ES-I3 (cell line): Measurements from ENCODE around the gene BAIAP2.
"Not testable (repeated sequence)": the region's sequence is repeated elsewhere in the genome, so short reads cannot be mapped to it uniquely, and the experiment has no call there.

Experiments
- H3K36me3 ChIP-seq: 2 replicates; pipeline ENCODE4 v1.6.1; 2013; ENCODE audit warnings: mild to moderate bottlenecking, low read length, control low read depth, moderate library complexity; ENCODE audit not compliant: insufficient read depth
- H3K4me1 ChIP-seq: 2 replicates; pipeline ENCODE4 v1.6.1; 2013; ENCODE audit warnings: mild to moderate bottlenecking, control low read depth, low read length; ENCODE audit not compliant: insufficient read depth
- H3K9ac ChIP-seq: 2 replicates; pipeline ENCODE4 v1.6.1; 2013; ENCODE audit warnings: low read depth, mild to moderate bottlenecking, low read length, moderate library complexity
- H3K9me3 ChIP-seq: 2 replicates; pipeline ENCODE4 v1.6.1; 2013; ENCODE audit warnings: mild to moderate bottlenecking, low read length, moderate library complexity; ENCODE audit not compliant: control insufficient read depth, insufficient read depth

The BAIAP2 gene

DNA sequence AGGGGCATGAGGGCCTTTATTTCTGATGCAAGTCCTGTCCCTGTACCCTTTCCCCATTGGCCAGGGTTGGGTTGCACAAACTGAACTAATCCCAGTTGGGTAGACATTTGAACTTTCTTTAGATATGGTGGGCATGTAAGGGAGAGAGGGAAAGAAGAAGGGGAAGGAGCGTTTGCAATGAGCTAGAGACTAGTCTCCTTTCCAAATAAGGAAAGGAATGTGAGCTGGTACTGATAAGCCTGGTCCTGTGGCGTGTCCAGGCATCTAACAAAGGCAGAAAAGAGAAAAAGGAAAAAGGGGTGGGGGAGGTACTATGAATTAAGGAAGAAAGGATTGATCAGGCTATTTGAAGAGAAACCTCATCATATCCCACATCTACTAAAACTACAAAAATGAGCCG, 23.0 kb upstream of the BAIAP2 start:
- H3K4me1 ChIP-seq = no peaks in the 10 kb centered on the region
- H3K36me3 ChIP-seq = no peaks in the 10 kb centered on the region
- no peak overlapping the region for H3K9ac ChIP-seq
- H3K9me3 ChIP-seq = peaks cover 6% of the 10 kb centered on the region; the same call in 1 of the 2 replicates

DNA sequence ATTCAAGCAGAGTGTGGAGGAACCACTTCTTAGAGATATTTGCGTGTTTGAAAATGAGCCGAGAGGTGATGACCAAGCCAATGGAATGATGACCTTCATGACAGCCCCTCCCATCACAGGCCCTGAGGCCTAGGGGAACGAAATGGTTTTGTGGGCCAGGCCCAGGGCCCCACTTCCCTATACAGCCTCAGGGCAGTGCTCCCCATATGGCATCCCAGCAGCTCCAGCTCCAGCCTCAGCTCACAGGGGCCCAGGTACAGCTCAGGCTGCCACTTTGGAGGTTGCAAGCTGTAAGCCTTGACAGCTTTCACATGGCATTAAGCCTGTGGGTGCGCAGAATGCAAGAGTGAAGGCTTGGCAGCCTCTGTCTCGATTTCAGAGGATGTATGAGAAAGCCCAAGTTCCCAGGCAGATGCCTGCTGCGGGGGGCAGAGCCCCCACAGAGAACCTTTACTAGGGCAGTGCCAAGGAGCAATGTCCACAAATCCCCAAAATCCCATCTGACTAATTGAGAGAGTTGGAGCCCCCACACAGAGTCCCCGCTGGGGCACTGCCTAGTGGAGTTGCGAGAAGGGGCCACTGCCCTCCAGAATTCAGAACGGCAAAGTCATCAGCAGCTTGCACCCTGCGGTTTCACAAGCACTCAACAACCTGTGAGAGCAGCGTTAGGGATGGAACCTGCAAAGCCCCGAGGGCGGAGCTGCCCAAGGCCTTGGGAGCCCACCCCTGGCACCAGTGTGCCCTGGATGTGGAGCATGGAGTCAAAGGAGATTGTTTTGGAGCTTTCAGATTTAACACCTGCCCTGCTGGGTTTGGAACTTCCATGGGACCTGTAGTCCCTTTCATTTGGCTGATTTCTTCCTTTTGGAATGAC, 22.1 kb upstream of the BAIAP2 start:
- H3K9ac ChIP-seq = no peak overlapping the region
- 0 out of 2 replicates have a peak, but pooled peaks cover under 1% of the 10 kb centered on the region for H3K4me1 ChIP-seq
- H3K9me3 ChIP-seq = peaks cover 6% of the 10 kb centered on the region; the same call in 1 of the 2 replicates
- H3K36me3 ChIP-seq = no peaks in the 10 kb centered on the region

DNA sequence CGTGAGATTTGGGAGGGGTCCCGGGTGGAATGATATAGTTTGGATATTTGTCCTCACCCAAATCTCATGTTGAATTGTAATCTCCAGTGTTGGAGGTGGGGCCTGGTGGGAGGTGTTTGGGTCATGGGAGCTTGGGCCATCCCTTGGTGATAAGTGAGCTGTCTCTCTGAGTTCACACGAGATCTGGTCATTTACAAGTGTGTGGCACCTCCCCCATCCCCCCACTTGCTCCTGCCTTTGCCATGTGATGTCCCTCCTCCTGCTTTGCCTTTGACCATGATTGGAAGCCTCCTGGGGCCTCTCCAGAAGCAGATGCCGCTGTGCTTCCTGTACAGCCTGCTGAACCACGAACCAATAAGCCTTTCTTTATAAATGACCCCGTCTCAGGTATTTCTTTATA, 21.3 kb upstream of the BAIAP2 start:
- H3K9ac ChIP-seq = no peak overlapping the region
- H3K4me1 ChIP-seq = 0 out of 2 replicates have a peak, but pooled peaks cover 3% of the 10 kb centered on the region
- no peaks in the 10 kb centered on the region for H3K36me3 ChIP-seq
- peaks cover 6% of the 10 kb centered on the region; the same call in 1 of the 2 replicates for H3K9me3 ChIP-seq

DNA sequence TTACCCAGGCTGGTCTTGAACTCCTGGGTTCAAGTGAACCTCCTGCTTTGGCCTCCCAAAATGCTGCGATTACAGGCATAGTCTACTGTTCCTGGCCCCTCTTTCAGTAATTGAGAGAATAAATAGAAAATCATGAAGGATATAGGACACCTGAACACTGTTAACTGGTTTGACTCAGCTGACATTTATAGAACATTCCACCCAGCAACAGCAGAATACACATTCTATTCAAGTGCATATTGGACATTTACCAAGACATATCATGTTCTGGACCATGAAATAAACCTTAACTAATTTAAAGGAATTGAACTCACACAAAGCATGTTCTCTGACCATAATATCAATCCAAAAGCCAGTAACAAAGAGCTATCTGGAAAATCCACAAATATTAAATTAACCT, 19.8 kb upstream of the BAIAP2 start:
- Histone ChIP-seq H3K36me3 (no peaks in the 10 kb centered on the region), H3K4me1 (0 out of 2 replicates have a peak, but pooled peaks cover 3% of the 10 kb centered on the region), H3K9ac (no peak overlapping the region), H3K9me3 (peaks cover 6% of the 10 kb centered on the region; the same call in 1 of the 2 replicates)

DNA sequence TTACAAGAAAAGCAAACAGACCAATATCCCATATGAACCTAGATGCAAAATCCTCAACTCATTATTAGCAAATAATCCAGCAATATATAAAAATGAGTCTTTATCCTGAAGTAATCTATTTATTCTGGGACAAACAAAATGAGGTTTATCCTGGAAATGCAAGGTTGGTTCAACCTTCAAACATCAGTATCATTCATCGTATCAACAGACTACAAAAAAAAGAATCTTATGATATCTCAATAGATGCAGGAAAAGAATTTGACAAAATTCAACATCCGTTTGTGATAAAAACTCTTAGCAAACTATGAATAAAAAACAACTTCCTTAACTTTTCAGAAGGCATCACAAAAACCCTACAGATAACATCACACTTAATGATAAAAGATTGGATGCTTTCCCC, 18.4 kb upstream of the BAIAP2 start:
- Histone ChIP-seq H3K36me3 (no peaks in the 10 kb centered on the region), H3K4me1 (peaks cover 3% of the 10 kb centered on the region; the same call in 1 of the 2 replicates), H3K9me3 (peaks cover 6% of the 10 kb centered on the region; the same call in 1 of the 2 replicates), H3K9ac (no peak overlapping the region)

DNA sequence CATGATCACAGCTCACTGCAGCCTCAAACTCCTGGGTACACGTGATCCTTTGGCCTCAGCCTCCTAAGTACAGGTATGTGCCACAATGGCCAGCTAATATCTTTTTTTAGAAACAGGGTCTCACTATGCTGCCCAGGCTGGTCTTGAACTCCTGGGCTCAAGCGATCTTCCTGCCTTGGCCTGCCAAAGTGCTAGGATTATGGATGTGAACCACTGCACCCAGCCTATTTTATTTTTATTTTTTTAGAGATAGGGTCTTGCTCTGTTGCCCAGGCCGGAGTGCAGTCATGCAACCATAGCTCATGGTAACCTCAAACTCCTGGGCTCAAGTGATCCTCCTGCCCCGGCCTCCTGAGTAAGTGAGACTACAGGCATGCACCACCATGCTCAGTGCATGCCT, 17.6 kb upstream of the BAIAP2 start:
- not testable (repeated sequence) for H3K9ac ChIP-seq, H3K4me1 ChIP-seq, H3K36me3 ChIP-seq, H3K9me3 ChIP-seq

DNA sequence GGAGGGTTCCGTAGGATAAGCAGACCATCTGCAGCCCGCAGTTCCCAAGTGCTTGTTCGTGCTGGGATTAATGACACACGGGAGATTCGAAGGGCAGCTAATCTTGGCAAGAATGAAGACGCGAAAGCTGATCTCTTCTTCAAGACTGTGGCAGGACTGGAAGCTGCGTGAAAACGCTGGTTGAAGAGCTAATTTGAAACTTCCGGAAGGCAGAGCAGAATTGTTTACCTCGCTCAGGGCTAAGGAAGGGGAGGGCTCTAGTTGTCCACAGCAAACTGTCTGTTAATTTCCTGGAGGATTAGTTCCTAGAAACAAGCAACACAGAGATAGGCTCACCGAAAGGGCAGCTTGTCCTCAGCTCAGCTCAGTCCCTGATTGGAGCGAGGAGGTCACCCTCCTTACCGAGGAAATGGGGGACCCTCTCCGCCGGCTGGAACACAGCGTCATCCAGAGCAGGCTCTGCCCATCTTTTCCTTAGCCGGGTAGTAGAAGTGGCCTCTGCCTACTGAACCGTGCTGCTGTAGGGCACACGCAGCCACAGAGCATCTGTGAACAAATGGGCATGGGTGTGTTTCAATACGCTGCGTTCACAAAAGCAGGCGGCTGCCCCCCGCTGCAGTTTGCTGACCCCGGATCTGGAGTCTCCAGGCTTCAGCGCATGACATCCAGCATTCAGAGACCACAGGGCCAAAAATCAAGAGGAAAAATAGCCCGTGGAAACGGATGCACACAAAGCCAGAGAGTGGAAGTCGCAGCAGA, 16.7 kb upstream of the BAIAP2 start:
- Histone ChIP-seq H3K4me1 (peaks cover 3% of the 10 kb centered on the region; the same call in 1 of the 2 replicates), H3K36me3 (no peaks in the 10 kb centered on the region), H3K9me3 (0 out of 2 replicates have a peak, but pooled peaks cover 1% of the 10 kb centered on the region), H3K9ac (no peak overlapping the region)

DNA sequence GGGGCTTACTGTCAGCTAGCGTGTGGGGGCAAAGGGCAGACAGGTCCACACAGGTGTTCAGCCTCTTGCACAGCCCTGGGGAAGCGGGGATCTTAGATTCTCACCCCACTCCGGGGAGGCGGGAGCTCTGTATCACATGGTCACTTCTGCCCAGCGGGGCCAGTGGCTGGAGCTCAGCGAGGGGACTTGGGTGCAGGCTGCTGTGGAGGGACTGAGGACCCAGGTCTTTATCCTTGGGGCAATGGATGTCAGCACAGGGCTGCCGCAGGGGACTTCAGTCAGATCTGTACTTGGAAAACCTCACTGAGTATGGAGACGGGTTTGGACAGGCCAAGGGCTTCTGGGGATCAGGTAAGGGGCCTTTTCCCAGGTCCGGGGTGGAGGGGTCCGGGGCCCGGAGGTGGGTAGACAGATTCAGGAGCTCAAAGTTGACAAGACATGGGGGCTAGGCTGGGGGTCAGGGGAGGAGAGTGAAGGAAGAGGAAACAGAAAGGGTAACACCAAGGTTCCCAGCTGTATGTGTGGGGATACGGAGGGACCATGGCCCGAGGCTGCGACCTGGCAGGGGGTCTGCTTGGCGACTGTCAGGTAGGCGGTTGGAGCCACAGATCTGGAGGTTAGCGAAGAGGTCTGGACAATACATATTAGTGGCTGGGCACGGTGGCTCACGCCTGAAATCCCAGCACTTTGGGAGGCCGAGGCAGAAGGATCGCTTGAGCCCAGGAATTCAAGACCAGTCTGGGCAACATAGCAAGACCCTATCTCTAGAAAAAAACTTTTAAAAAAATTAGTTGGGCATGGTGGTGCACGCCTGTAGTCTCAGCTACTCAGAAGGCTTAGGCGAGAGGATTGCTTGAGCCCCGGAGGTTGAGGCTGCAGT, 15.1 kb upstream of the BAIAP2 start:
- H3K9ac ChIP-seq = no peak overlapping the region
- no peaks in the 10 kb centered on the region for H3K9me3 ChIP-seq
- H3K4me1 ChIP-seq = peaks cover 3% of the 10 kb centered on the region; the same call in 1 of the 2 replicates
- H3K36me3 ChIP-seq = no peaks in the 10 kb centered on the region

DNA sequence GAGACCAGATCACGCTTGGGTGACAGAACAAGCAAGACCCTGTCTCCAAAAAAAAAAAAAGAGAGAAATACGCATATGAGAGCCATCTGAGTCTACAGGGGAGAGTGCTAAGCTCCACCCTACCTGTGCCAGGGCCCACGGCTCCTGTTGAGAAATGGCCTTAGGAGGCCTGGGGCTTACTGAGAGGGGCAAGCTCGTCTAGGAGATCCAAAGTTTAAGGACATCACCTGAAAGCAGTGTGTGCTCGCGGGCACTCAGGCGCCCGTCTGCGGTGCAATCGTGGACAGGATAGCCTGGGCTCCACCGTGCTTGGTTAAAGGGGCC, 14.5 kb upstream of the BAIAP2 start:
- no peak overlapping the region for H3K9ac ChIP-seq
- H3K4me1 ChIP-seq = peaks cover 3% of the 10 kb centered on the region; the same call in 1 of the 2 replicates
- no peaks in the 10 kb centered on the region for H3K9me3 ChIP-seq
- H3K36me3 ChIP-seq = no peaks in the 10 kb centered on the region

DNA sequence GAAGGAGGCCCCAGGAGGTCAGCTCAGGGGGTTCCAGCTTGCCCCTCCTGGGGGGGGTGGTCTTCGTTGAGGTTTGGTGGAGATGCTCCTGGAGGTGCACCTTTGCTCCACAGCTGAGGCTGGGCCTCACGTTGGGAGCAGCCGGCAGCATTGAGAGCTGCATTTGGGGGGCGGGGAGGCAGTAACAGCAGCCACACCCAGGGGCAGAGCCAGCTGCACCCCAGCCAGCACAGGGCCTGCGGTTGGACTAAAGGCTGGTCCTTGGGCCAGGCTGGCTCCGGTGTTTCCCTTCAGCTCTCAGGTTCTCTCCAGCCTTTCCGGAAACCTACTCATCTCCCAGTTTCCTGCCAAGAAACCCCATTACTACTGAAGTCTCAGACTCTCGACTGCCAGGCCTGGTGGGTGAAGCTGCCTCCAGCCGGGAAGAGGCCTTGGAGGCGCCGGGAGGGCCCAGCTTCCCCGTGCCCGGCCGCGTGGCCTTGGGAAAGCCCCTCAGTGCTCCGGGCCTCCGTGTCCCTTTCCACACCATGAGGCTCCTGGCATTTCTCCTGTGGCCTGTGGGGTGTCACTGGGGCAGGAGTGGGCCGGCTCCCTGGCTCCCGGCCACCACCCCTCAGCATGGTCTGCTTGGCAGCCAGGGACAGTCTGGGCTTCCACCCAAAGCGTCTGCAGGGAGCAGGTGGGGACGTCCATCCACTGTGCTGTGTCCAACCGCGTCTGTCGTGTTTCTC, 14.0 kb upstream of the BAIAP2 start:
- peaks cover 3% of the 10 kb centered on the region; the same call in 1 of the 2 replicates for H3K4me1 ChIP-seq
- H3K9ac ChIP-seq = no peak overlapping the region
- no peaks in the 10 kb centered on the region for H3K9me3 ChIP-seq
- H3K36me3 ChIP-seq = no peaks in the 10 kb centered on the region

DNA sequence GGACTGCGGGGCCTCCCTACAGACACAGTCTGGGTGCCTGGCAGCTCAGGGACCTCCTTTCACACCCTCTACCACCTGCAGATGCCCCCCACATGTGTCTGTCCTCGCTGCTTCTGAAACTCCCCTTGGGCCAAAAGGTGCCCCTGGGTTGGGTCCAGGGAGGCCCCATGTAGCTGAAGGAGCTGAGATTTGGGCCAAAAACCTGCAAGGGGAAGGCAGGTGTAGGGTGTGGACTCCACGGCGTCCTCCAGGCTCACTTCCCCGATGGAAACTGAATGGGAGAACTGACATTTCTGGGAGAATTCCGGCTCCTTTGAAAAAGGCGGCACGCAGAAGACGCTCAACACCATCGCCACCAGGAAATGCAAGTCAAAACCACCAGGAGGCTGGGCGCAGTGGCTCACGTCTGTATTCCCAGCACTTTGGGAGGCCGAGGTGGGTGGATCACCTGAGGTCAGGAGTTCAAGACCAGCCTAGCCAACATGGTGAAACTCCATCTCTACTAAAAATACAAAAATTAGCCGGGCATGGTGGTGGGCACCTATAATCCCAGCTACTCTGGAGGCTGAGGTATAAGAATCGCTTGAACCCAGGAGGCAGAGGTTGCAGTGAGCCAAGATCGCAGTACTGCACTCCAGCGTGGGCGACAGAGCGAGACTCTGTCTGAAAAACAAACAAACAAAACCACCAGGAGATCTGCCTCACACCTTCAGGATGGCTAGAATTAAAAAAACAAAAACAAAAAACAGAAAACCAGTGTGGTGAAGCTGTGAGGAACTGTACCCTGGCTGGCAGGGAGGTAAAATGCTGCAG, 13.2 kb upstream of the BAIAP2 start:
- H3K9me3 ChIP-seq = no peaks in the 10 kb centered on the region
- no peaks in the 10 kb centered on the region for H3K36me3 ChIP-seq
- peaks cover 3% of the 10 kb centered on the region; the same call in 1 of the 2 replicates for H3K4me1 ChIP-seq
- H3K9ac ChIP-seq = no peak overlapping the region

DNA sequence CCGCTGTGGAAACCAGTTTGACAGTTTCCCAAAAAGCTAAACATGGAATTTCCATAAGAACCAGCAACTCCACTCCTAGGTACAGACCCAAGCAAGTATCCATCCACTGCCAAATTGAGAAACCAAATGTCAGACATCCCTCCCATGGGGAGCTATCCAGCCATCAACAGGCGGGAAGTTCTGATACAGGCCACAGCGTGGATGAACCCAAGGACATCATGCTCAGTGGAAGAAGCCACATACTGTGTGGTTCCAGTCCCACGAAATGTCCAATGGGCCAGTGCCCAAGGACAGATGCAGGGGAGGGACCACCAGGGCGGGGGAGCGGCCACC, 12.6 kb upstream of the BAIAP2 start:
- H3K9me3 ChIP-seq = no peaks in the 10 kb centered on the region
- H3K36me3 ChIP-seq = no peaks in the 10 kb centered on the region
- H3K4me1 ChIP-seq = peaks cover 3% of the 10 kb centered on the region; the same call in 1 of the 2 replicates
- H3K9ac ChIP-seq = no peak overlapping the region
